GM12801 (cell line): ENCODE measurements around the gene HIVEP1.

Experiments
- TF ChIP-seq, protein P1 (sequence below): IDR thresholded peaks from one replicate; pipeline ENCODE4 v1.5.1; 2011; ENCODE audit warnings: control low read depth; ENCODE audit not compliant: insufficient read length; ENCODE audit errors: extremely low read depth

Gene HIVEP1

GRCh38 chr6:12082368-12082767 lies 70.3 kb downstream of the HIVEP1 start:
- TF ChIP-seq, protein P1, sequence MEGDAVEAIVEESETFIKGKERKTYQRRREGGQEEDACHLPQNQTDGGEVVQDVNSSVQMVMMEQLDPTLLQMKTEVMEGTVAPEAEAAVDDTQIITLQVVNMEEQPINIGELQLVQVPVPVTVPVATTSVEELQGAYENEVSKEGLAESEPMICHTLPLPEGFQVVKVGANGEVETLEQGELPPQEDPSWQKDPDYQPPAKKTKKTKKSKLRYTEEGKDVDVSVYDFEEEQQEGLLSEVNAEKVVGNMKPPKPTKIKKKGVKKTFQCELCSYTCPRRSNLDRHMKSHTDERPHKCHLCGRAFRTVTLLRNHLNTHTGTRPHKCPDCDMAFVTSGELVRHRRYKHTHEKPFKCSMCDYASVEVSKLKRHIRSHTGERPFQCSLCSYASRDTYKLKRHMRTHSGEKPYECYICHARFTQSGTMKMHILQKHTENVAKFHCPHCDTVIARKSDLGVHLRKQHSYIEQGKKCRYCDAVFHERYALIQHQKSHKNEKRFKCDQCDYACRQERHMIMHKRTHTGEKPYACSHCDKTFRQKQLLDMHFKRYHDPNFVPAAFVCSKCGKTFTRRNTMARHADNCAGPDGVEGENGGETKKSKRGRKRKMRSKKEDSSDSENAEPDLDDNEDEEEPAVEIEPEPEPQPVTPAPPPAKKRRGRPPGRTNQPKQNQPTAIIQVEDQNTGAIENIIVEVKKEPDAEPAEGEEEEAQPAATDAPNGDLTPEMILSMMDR: no peak

DNA sequence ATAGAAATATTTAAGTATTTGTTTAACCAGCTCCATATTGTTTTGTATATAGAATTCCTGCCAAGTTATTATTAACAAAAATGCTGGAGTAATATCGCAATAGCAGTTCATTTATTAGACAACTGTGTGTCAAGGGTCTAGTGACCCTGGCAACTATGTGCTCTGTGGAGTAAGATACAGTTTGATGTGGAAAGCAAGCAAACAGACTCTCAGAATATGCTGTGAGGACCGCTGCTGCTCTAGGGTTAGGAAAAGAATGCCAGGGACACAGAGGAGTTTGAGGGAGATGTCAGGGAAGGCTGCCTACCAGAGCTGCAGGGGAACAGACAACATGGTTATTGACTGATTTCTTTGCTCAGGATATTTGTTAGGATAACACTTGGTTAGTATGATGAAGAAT lies 71.2 kb downstream of the HIVEP1 start:
- TF ChIP-seq, protein P1: no peak

GRCh38 chr6:12083763-12084162 lies 71.7 kb downstream of the HIVEP1 start:
- TF ChIP-seq, protein P1: no peak

DNA sequence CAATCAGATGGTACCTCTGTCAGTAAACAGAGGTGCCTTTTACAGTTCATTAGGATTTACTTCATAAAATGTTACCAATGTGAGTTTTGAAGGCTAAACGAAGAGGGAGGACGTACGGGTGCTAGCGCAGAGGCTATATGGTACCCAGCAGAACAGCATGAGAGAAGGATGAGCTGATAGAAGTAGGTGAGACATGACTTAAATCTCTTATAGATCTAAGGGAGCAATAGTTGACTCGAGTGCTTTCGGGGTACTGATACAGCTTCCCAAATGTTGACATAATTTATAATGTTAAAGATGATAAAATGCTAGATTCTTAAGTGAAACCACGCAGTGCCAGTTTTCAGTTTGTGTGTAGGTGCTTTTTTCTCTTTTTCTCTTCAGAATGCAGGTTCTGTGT lies 72.6 kb downstream of the HIVEP1 start:
- TF ChIP-seq, protein P1: no peak

DNA sequence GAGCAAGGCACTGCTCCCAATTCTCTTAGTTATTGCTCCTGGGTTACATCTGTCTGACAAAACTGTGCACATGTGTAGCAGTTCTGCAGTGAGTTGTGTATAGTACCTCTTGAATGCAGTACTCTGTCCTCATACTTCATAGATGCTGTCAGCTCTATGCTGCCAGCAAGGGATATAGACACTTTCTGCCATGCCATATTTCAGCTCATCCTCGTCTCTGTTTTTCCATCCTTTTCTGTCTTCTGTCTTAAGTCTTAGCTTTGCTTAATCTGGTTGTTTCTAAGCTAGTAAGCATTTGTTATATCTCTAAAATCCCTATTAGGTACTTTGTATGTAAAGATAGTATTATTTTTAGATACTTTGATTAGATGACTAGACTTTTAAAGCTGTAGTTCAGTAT lies 76.4 kb downstream of the HIVEP1 start:
- TF ChIP-seq, protein P1: no peak

DNA sequence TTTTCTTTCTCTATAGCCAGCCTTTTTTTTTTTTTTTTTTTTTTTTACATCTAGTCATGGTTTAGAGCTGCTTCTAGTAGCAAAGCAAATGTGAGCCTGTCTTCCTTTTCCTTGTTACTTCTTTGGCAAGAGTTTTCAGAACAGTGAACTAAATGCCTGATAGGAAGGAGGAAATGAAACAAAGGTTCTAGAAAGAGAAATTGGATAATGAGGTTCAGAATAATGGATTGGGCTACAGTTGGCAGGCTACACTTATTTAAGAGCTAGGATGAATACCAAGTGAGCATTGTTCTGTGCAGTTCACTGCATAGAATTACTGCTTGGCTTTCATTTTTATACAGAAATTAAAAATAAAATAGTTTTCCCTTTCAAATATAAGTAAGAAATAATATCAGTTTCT lies 78.6 kb downstream of the HIVEP1 start:
- TF ChIP-seq, protein P1: no peak

GRCh38 chr6:12092762-12093161 lies 80.7 kb downstream of the HIVEP1 start:
- TF ChIP-seq, protein P1: no peak

- TF ChIP-seq, protein P1: no peak
These were observed 82.6 kb downstream of the HIVEP1 start for GRCh38 chr6:12094689-12095088.
